ENCODE results near the gene TUT1.
A peak's percentile ranks its signal among the peaks of the same experiment; 100 is the strongest.
"Not testable (repeated sequence)": the region's sequence is repeated elsewhere in the genome, so short reads cannot be mapped to it uniquely, and the experiment has no call there.

The TUT1 gene

DNA sequence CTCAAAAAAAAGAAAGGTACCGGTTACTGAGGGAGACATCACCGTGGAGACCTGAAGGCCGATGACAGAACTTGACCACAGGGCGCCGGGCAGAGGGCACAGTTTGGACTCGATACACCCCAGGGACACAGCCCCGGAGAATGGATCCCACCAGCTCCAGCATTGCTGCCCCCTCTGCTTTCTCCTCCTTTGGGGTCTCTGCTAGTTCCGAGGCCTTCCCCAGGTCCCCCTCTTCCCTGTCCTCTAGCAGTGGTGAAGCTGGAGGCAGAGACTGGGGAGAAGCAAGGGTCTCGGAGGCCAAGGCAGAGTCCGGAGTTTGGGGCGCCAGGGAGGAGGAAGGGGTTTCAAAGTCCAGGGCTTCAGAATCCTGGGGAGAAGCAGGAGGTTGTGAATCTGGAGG, 12.8 kb downstream of the TUT1 start:
- DNase-seq (ENCODE audit: low spot score): no peak

DNA sequence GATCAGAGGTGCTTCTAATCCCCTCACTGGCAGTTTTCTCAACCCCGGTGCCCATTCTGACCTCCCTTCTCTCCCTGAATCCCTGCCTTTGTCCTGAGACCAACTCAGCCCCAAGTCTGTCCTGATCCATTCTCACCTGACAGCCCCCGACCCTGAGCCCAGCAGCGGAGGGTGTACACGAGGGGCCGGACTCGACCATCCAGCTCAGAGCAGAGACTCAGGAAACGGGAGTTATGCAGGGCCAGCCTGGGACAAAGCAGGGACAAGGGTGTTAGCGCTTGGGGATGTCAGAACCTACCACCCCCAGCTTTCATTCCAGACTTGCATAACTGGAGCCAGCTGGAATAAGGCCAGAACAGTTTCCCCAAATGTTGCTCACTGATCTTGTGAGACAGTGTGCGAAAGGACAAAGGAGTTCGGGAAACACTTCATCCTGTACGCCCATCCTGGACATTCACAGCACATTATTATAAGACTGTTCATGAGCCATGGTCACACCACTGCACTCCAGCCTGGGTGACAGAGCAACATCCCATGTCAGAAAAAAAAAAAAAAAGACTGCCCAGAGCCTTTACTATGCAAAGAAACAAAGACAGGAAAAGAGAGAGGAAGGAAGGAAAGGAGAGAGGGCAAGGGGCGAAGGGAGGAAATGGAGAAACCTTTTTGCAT, 14.1 kb downstream of the TUT1 start:
- no peak for DNase-seq (ENCODE audit: low spot score)

DNA sequence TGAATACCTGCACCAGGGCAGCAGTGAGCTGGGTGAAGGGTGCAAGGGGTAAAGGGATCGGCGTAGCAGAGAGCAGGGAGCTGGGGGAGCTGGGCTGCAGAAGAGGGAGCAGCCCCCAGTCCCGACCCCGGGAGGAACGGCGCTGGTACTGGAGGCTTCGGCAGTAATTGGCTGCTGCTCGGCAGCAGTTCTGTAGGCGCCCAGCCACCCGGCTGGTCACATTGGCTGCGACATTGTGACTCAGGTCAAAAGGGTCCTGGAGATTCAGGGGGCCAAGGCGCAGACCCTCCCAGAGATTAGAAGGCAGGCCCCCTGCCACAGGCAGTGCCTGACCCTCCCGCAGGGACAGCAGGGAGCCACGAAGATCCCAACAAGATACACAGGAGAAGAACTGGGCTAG, 15.5 kb downstream of the TUT1 start:
- DNase-seq (ENCODE audit: low spot score): no peak

DNA sequence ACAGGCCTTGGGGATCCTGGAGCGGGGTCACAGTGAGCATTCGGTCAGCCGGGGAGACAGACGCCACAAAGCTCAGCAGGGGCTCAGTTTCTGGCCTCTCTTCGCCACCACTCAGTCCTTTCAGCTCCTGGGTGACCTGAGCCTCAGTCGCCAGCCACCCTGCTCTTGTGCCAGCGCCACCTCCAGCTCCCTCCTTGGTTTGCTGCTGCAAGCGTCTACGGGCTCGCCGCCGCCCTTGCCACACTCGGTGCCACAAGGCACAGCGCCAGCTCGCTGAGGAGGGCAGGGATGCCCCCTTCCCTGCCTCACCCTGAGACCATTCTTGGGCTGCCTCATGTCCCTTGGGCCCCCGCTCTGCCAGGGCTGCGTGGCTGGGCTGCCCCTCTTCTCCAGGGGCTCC, 16.2 kb downstream of the TUT1 start:
- no peak for DNase-seq (ENCODE audit: low spot score)

DNA sequence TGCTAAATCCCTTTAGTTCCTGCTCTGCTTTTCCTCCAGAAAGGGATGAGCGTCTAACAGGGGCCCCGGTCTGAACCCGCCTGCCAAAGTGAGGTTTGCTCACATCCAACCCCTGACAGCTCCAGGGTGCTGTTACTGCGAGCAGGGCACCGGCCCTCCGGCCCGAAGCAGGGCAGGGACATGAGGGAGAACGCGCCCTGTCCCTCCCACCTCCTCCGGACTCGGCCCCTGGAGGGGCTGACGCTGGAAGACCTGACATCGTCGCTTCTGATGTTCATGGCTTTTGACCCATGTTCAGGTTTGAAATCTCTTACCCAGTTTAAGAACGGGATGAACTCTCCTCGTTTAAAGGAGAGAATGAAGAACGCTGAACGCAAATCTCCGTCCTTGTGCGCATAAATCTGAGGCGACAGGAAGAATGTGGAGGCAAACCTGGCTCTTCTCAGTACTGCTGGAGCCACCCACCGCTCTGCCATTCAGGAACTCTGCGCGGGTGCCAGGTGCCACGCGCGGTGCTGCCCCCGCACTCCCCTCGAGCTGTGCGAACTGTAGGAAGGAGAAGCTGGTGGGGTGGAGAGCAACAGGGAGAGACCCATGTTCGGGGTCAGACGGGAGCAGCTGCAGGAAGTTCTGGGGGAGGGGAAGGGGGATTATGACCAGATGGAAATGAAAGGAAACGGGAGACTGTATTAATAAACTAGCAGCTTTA, 16.8 kb downstream of the TUT1 start:
- DNase-seq (ENCODE audit: low spot score): no peak

DNA sequence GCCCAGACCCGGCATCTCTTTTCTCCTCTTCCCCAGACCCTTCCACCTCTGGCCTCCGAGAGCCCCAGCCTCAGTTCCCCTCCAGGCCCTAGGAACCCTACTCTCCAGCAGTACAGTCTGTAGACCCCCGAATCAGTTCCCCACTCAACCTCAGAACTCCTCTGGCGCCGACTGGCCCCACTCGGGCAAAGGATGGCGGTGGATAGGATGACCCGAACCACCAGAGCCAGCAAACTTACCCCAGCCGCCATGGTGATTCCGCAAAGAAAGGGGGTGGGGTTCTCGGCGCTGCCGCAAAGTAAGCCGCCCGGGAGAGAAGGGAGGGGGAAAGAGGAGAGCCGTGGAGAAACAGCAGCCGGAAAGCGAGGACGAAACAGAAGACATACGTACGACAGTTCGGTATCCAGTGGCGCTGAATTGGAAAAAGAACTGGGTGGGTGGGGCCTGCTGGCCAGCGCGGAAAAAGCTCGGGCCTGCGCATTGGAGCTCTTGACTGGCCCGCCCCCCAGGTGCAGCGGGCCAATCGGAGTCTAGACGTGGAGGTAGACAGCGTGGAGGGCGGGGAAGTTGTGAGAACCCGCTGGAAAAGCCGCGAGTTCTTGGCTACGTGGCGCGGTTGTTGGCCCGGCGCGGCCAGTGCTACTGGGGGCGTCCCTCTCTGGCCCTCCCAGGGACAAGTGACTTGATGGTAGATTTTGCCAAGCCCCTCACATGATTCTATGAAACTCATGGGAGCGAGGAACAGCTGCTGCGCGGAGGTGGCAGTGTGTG, 17.5 kb downstream of the TUT1 start, which contains the start of gene EEF1G:
EEF1G (minus strand) TSS at position 300 of the 771 bp plus-strand sequence; CDS start at position 251, 49 bp downstream.
- peak; percentile 100 for DNase-seq (ENCODE audit: low spot score)

DNA sequence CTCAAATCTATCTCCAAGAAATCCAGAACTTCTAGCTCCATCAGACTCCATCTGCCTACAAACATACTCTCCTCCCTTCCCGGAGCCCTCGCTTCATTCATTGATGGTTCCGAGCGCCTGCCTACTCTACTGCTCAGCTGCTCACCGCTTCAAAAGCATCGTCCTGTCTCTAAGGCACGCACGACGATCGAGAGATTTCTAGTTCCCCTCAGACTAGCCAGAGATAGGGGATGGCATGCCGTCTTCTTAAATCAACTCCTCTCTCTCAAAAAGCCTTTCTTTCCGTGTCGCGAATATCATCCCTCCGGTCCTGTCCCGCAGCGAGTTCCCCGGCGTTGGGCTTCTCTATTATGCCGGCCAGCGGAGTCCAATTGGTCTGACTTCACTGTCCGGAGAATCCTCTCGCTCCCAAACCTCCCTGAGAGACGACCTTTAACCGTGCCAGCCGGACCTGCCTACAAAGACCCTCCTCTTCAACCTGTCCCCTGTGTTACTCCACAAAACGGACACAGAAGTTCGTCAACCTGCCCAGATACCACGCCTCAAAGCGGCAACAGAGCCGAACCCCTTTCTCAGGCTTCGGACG, 18.2 kb downstream of the TUT1 start:
- DNase-seq (ENCODE audit: low spot score): no peak

DNA sequence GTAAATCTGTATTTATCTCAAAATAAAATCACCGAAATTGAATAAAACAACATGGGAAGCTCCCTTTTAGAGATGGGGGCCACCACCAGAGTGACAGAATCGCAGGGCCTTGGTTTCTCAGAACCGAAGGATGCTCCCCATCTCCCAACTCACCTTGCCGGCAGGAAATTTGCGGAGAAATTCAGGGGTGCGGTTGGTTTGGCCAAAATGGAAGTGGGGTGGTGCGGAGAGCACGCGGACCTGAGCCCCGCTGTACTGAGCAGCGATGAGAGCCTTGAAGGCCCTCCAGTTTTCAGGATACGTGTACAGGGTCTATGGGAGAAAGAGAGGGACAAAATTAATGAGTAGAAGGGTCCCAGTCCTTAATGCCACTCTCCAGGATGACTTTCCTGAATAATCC, 18.9 kb downstream of the TUT1 start:
- DNase-seq (ENCODE audit: low spot score): no peak

DNA sequence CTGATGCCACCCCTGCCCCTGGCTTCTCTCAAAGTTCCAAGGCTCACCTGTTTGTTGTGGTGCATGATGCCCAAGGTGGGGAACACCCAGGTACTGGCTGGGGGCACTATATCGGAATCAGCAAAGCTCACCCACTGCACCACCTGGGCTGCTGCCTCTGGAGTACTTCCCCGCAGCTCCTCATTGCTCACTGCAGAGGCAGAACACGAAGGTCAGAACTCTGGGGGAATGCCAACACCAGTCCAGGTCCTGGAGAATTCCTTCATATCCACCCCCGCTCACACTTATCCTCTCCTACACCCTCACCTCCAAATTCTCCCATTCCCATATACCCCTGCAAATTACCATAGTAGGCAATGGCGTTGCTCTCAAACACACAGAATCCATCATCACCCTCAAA, 19.8 kb downstream of the TUT1 start:
- DNase-seq (ENCODE audit: low spot score): not testable (repeated sequence)

DNA sequence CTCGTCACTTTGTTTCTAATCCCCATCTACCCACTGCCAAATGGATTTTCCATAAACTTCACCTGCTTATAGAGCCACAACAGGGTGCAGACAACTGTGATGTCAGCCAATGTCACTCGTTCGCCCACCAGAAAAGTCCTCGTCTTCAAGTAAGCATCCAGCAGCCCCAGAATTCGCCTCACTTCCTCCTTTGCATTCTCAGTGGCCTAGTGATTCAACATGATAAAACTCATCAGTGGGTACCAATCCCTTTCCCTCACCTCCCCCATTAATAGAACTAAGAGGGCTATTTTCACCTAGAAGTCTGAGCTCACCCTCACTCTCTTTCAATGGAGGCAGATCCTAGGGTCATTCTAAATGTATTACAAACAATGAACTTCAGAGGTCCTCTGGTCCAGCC, 20.4 kb downstream of the TUT1 start:
- not testable (repeated sequence) for DNase-seq (ENCODE audit: low spot score)

DNA sequence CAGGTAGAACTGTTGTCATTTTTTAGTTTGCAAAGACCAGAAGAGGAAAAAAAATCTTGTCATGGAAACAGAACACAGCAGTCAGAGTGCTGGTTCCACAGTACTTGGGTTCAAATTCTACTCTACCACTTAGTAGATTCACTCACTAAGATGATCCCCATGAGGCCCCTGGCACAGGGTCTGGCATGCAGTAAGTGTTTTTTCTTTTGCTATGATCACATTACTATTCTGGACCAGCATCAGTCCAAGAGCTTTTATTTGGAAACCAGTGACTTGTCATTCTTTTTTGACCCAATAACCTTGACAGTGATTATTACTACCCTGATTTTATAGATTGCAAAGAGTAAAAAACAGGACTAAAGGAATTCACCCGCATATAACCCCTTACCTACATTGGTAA, 21.7 kb downstream of the TUT1 start:
- DNase-seq (ENCODE audit: low spot score): no peak

DNA sequence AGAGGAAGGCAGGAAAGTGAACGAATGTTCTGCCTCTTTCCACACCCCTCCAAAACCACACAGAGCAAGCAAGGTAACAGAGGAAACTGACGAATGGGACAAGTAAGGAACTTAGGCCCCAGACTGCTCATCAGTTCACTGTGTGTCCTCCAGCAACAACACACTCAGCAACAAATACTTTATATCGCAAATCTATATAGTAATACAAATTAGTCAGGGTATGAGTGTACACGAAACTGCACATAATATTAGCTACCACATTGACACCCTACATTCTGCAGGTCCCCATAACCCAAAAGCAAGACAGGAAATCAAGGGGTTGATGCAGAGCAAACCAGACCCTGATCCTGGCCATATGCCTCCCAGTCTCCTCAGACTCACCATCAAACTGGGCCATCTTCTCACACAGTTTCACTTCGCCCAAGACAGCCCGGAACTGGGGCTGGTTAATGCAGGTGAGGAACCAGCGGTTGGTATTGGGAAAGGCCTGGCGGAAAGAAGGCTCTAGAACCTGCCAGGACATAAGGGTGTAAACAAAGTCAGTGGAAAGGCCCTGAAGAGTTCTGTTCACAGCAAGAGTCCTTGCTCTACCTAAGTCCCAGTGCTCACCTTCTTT, 24.2 kb downstream of the TUT1 start:
- DNase-seq (ENCODE audit: low spot score): no peak

DNA sequence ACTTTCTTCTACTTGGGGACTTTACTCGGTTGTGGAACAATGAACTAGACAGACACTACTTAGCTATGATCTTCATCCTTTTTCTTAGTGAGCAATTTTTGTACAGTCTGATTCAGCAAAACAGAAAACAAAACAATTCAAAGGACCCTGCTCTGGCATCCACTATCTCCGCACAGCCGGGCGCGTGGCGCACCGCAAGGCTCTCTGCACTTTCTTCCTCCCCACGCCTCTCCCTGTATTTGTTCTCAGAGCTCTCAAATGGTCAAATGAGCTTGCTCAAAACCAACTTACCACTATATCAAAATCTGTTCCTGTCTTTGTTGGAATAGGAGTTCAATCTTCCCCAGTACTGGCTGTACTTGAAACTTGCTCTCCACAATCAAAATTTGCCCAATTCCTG, 25.1 kb downstream of the TUT1 start:
- no peak for DNase-seq (ENCODE audit: low spot score)

DNA sequence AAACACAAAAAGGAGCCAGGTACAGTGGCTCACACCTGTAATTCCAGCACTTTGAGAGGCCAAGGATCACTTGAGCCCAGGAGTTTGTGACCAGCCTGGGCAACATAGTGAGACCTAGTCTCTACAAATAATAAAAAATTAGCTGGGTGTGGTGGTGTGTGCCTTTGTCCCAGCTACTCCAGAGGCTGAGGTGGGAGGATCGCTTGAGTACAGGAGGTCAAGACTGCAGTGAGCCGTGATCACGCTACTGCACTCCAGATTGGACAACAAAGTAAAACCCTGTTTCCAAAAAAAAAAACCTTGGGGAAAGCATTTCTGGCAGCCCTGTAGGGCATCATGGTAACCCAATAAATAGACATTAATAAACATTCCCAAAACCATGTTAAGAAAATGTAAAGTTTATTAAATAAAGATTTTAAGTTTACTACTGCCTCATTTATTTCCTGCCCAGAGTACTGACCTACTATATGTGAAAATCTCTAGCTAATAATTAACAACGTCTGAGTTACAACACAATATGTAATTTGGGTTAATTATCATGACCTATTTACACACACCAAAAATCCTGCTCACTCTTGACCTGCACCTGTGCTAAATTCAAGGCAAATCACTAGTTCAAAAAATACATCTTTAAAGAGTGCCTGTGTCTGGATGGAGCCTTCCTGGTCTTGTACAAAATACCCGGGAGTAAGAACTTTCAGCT, 26.1 kb downstream of the TUT1 start:
- DNase-seq (ENCODE audit: low spot score): no peak

DNA sequence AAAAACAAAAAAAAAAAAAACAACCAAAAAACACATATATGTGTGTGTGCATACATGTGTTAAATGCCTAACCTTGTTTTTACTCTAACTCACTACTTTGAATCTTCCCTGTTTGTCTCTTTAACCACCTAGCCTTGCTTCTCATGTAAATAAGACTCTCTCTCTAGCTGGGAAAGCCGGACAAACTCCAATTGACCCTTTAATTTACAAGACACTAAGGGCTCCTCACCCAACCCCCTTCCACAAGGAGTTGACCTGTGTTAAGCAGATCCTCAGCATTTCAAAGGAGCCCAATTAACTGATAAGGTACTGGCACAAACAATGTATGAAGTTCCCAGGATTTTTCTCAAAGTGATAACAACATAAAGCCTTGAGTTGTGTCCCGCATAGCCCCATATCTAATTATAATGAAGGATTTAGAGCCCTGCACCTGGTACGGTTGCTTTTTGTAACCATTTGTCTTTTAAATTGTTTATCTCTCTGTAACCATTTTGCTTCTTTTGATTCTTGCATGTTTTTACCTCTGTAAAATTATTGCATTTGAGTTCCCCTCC, 29.6 kb downstream of the TUT1 start:
- not testable (repeated sequence) for DNase-seq (ENCODE audit: low spot score)

DNA sequence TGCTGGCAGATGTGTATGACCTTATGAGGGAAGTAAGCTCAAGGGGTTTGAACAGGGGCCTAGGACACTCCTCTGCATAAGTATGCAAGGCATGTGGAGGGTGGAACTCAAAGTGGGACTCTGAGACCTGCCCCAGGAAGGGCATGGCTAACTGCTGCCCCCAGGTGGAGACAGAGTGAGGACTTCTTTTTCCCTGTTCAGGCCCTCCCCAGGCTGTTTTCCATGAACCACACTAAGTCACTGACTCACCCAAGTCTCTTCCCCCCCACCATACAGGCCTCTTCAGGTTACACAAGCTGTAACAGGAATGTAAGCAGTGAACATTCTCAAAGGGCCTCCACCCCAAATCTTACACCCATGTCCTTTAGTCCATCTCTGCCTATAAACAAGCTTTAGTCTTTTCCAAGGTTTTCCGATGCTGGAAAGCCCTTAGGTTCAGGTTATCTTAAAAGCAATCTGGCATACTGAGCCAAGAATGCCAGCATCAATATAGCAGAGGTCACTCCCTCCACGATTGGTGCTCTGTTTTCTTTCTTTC, 30.7 kb downstream of the TUT1 start:
- peak; percentile 75 for DNase-seq (ENCODE audit: low spot score)

DNA sequence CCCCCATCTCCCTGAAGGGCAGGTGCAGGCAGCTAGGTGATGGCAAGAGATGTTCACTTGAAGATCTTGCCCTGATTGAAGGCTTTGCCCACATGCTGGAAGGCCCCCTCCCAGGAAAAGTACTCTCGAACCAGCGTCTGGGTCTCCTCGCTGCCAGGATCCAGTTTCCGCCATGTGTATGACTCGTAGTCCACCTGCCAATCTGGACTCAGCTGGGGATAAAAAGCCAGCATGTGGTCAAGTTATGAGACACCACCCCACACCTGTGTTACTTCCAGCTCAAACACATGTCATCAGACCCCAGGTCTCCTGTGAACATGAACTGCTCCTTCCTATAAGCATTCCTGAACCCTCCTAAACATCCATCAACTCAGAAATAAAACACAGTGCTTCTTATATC, 31.7 kb downstream of the TUT1 start:
- not testable (repeated sequence) for DNase-seq (ENCODE audit: low spot score)

DNA sequence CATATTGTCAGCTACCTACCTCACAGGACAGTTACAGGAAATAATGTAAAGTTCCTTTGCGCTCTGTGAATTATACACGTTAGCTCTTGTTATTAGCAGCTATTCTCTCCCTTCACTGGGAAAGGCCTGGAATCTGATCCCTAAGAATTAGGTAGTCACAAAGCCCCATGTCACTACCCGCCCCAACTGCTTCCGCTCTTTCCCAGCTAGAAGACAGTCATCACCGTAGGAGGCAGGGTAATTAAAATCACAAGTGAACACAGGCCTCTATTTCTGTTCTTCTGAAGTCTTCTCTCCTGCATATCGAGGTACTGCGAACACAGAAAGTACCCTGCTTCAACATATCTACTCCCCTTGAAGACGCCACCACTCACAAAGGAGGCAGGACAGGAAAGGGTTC, 32.1 kb downstream of the TUT1 start:
- DNase-seq (ENCODE audit: low spot score): no peak

DNA sequence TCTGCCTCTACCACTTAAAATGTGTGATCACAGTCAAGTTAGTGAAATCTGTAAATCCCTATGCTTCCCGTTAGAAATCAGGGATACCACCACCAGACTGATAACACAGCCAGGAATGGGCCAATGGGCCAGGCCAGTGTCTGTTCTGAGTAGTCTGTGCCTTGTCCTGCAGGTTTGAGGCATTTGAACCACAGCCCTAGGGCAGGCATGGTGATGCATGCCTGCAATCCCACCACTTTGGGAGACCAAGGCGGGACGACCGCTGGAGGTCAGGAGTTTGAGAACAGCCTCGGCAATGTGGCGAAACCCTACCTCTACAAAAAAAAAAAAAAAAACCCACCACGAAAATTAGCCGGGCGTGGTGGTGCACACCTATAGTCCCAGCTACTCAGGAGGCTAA, 32.7 kb downstream of the TUT1 start:
- DNase-seq (ENCODE audit: low spot score): no peak

DNA sequence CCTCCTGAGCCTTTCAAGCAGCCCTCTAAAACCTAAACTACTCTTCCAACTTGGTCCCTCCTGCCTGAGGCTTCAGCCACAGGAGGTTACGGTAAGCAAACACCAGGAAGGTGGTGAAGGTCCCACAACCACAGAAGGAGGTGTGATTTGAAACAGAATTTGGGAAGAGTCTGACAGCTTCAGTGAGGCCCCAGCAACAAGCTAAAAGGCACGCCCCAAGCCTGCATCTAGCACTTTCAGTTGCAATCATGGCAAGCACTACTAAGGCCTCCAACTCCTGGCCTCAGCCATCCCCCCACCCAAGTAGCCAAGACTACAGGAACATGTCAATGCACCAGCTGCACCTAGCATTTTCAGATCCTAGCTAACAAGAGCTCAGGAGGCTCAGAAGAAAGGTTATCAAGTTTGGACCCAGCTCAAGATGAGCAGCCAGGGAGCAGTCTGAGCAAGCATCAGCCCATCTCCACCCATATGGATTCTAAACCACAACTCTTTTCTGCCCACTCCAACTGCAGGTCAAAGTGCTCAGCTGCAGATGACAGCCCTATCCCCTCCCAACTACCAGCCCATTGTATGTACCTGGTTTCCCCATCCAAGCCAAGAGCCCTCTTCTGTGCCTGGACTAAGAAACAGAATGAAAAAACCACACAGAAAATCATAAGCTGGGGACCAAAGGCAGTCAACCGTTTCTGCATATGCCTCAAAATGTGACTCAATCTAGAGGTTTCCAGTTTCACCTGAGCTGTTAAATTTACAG, 34.3 kb downstream of the TUT1 start:
- DNase-seq (ENCODE audit: low spot score): no peak

Measured in SK-N-DZ (cell line).